Measurements from ENCODE around the gene NID2.

The NID2 gene

DNA sequence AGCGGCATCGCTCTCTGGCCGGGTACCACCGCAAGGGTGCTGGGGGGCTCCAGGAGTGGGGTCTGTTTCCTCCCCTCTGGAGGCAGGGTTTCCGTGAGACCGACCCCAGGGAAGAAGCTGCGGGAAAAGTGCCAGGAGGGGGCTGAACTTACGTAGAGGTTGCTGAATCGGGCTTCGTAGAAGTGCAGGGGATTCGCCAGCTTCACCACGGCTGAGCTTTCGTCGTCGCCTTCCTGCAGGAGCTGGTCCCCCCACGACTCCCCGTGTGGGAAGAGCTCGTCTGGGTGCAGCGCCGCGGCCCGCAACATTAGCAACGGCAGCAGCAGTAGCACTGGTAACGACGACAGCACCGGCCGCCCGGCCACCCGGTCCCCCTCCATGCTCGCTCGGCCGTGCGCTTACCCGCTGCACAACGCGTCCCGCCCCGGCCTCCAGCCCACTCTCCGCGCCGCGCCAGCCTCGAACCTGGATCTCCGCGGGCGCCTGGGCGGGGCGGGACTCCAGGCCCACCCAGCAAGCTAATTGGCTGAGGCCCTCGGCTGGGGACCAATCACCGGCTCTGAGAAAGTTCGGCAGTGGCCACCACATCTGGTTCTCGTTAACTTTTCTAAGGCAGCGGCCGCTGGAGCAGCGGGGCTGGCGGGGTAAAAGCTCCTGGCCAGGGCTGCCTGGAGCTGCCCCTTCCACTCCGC is at the start of gene NID2:
Gene NID2, minus strand, starts transcription at position 445 of the 692 bp plus-strand sequence. Its CDS starts 65 bp downstream, at position 380.
- peak; percentile 39 for DNase-seq

GRCh38 chr14:52117111-52117832 is 48.4 kb upstream of the NID2 start:
- no peak for DNase-seq

GRCh38 chr14:52115286-52115685 is 46.4 kb upstream of the NID2 start:
- DNase-seq = no peak

DNA sequence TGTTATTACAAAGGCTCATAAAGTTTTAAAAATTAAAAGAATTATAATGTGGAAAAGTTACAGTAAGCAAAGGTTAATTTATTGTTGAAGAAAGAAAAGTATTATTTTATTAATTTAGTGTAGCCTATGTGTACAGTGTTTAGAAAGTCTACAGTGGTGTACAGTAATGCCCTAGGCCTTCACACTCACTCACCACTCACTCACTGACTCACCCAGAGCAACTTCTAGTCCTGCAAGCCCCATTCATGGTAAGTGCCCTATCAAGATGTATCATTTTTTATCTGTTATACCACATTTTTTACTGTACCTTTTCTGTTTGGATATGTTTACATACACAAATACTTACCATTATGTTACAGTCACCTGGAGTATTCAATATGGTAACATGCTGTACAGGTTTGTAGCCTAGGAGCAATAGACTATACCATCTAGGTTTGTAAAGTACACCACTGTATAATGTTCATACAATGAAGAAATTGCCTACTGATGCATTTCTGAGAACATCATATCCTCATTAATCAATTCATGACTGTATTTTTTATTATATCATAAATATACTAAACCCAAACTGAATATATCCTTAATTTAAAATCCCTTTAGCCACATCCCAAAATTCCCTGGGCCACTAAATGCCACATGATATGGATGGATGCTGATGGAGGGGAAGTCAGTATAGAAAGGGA is 43.6 kb upstream of the NID2 start:
- DNase-seq = no peak

DNA sequence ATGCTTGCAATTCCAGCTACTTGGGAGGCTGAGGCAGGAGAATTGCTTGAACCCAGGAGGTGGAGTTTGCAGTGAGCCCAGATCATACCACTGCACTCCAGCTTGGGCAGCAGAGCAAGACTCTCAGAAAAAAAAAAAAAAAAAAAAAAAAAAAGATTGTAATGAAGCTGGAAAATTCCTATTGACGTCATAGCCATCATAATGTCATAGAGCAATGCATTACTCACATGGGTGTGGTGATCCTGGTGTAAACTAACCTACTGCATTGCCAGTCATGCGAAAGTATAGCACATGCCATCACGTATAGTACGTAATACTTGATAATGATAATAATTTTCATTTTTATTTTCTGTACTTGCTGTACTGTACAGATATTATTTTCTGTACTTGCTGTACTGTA is 42.7 kb upstream of the NID2 start:
- no peak for DNase-seq

DNA sequence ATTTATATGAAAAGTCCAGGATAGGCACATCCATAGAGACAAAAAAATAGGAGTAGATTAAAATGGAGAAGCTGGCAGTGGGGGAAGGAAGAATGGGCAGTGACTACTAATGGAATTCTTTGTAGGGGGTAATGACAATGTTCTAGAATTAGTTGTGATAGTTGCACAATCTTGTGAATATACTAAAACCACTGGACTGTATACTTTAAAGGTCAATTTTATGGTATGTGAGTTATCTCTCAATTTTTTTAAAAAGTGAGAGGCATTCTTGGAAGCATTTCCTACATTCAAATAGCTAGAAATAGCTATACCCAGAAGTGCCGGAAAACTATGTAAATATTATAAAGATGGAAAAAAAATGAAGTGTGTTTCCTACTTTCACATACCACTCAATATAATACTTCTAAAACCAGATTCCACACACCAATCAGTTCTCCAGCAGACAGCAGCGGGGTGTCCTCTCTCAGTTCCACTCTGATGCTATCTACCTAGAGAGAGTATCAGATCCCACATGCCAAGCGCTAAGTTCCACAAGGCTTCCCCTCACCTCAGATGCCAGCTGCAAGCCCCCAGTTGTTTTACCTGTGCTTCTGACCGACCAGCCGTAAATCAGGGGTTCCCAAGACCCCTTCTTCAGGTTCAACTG is 41.7 kb upstream of the NID2 start:
- no peak for DNase-seq

GRCh38 chr14:52108823-52109222 is 40.0 kb upstream of the NID2 start:
- DNase-seq = no peak

DNA sequence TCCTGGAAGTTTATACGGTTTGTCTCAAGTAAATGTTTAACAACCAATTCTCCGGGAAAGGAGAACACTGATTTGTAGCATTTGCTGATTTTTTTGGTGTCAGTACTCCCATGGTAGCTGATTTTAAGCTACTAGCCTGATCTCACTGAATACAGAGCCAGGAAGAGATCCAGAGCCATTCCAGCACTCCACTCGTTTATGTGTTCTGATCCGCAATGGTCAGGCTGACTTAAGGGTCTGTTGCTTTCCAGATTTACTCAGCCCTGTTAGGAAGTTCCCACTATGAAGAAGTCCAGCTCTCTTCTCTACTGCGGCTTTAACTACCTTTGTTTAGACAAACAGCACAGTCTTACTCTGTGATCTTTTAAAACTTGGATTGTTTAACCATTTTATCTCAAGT is 38.0 kb upstream of the NID2 start:
- DNase-seq = no peak

DNA sequence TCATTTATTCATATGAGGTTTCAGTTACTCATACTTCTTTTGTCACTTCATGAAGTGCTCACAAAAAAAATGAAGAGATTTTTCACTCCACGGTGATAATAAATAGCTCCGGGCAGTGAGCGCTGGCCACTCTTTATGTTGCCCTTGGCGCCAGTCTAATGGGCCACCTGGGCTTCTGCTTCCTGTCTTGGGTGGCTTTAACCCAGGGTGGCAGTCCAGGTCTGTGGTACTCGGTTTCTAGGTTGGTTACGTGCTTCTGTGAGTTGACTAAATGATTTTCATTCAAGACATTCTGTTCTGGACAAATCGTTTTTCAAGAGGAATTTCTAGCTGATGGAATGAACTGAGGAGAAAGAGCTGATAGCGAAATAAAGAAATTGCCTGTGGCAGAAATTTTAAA is 34.6 kb upstream of the NID2 start:
- DNase-seq = no peak

DNA sequence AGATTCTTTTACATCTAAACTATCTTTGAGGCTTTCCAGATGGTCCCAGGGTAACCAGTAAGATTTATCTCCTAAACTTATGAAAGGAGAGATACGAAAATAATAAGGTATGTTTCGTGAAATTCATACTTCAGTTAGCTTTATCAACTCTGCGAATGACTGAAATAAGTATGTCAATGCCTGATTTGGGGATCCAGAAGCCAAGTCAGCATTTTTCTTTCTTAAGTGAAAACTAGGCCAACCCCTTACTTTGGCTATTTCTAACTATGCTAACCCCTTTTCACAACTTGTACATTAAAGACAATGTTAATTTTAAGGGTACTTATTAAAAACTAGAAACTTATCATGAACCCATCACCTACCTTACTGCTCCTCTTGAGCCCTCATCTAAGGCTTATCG is 26.9 kb upstream of the NID2 start:
- DNase-seq = no peak

DNA sequence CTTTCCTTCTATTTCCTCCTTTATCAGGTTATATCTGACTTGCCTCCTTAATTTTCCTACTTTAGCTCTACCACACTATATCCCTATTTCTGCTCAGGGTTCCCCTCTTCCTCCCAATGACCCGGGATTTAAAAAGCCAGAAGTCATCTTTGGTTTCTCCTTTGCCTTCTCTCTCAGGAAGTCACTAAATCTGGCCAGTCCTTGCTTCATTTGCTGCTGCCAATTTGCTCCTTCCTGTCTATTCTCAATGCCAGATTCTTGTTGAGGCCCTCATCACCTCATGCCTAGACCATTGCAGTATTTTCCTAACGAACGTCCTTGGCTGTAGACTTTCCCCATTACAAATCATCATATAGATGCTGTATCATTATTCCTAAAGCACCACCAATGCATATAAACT is 26.5 kb upstream of the NID2 start:
- no peak for DNase-seq

GRCh38 chr14:52094546-52095271 is 25.9 kb upstream of the NID2 start:
- DNase-seq = no peak

DNA sequence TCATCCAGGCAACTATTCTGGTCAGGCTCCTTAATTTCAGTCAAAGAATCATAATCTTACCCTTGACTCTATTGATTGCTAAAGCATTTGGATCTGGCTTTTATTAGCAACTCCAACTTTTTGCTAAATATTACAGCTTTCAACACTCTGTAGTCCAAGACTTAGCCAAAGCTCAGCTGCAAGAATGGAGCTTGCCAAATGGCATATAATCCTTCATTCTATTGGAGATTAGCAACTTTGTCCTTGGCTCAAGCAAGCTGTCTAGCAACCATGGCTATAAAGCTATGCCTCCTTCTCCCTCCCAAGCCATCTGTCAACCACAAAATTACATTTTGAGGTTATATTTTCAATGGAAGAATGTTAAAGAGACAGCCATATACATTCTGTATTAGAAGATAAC is 23.1 kb upstream of the NID2 start:
- no peak for DNase-seq

GRCh38 chr14:52090936-52091335 is 22.1 kb upstream of the NID2 start:
- DNase-seq = no peak

DNA sequence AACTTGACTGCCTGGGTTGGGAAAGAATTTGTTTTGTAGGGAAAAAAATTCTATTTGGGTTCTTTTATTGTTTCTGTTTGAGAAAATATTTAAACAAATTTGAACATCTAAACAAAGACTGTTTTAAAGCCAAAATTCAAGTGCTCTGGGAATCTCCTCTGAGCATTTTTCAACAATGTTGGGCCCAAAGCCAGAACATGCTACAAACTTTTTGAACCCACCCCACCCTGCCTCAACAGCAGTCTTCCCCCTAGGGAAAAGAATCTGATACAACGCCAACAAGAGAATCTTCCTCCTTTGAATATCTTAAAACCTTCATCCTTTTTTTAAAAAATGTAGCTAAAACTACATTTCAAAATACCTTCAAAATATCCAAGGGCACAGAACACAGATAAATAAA is 20.4 kb upstream of the NID2 start:
- no peak for DNase-seq

GRCh38 chr14:52086711-52087110 is 17.9 kb upstream of the NID2 start:
- DNase-seq = no peak

GRCh38 chr14:52082903-52083302 is 14.0 kb upstream of the NID2 start:
- no peak for DNase-seq

GRCh38 chr14:52081964-52082363 is 13.1 kb upstream of the NID2 start:
- DNase-seq = no peak

GRCh38 chr14:52080808-52081755 is 12.2 kb upstream of the NID2 start:
- DNase-seq = no peak

DNA sequence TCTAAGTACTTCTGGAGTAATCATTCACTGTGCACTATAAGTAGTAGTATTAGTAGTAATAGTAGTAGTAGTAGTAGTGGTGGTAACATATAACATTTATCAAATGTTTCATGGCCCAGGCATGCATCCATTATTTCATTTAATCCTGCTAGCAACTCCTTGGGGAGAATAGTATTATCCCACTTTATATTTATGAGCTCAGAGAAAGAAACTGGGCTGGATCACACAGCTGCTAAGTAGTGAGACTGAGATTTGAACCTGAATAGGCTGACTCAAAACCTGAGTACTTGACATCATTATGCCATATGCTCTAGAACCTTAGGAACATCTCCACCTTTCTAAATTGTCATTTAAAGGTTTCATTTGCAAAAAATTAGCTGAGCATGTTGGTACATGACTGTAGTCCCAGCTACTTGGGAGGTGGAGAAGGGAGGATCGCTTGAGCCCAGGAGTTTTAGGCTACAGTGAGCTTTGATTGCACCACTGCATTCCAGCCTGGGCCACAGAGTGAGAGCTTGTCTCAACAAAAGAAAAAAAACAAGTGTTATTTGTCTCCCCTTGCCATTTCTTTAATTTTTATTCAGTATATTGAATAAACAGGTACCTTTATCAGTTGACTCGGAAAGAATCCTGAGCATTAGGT is 11.4 kb upstream of the NID2 start:
- no peak for DNase-seq

Data from CD4-positive, alpha-beta T cell treated with Interferon gamma for 1 hour (primary cell).